Glomerular endothelial cell (primary cell): ENCODE data around the gene NSDHL. TPM values are rescaled to one million over a fixed set of nuclear protein-coding genes. Genes with fewer than 3 reads are reported as not detected.

Experiments
- DNase-seq: peaks from one replicate; pipeline ENCODE4 v3.0.0-alpha.2; 2011; ENCODE audit warnings: low read depth, low spot score; ENCODE audit errors: extremely low read depth
- total RNA-seq: library from RNA; depleted of rRNA; stranded (reverse); fragments of >200 nt; gene quantifications from 2 replicates; pipeline ENCODE4 v1.2.3, GENCODE V29; 2015

NSDHL gene
- total RNA-seq, 1 donor from 2014 or later = 23.4 TPM

DNA sequence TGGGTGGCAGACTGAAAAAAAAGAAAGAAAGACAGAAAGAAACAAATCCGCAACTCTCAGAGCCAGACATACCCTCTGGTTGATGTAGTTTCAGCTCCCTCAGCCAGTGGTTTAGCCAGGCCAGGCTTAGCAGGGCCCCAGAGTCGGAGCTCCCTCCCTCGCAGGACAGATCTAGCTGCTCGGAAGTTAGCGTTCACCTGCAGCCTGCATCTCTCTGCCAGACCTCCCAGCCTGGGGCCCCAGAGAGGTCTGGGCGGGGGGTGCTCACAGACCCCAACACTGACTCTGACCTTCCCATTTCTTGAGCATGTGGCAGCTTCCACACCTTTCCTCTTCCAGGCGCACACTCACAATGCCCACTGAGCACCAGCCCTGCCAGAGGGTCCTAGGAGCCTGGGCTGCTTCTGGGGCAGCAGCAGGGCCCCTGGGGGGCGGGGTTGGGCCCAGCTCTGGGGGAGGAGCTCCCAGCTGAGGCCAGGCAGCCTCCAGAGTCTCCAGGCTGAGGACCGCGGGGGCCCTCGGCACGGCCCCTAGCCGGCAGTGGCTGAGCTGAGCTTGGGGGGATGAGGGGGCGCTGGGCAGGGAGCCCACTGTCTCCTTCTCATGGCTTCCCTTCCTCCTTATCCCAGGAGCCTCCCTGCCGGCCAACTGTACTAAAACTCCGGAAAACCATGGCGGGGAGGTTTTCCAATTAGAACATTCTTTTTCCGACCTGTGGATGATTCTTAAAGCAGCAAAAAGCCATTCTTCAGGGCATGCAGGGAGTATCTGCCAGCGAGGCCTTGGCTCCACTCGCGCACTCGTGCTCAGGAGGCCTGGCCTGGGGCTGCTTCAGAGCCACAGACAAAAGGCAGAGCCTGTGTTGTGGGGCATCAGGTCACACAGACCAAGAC is 62.4 kb downstream of the NSDHL start:
- DNase-seq = no peak

- DNase-seq = no peak
These were observed 63.2 kb downstream of the NSDHL start for GRCh38 chrX:152893980-152894610.

GRCh38 chrX:152895121-152895520 is 64.3 kb downstream of the NSDHL start:
- DNase-seq = no peak

GRCh38 chrX:152895724-152896420 is 65.0 kb downstream of the NSDHL start:
- DNase-seq = no peak

DNA sequence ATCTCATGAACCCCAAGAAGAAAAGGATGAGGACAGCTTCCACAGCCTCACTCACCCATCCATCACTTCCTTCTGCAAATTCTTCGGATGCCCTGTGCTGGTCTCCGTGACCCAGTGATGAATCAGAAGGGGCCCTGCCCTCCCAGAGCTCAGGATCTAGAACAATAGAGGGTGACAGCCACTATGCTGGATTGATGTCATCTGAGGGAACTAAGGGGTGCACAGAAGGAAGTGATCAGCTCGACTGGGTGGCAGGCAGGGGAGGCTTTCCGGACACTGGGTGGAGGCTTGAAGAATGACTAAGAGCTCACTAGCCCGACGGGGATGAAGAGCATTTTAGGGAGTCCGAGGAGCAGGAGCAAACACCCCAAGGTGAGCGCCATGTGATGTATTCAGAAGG is 65.6 kb downstream of the NSDHL start:
- no peak for DNase-seq

DNA sequence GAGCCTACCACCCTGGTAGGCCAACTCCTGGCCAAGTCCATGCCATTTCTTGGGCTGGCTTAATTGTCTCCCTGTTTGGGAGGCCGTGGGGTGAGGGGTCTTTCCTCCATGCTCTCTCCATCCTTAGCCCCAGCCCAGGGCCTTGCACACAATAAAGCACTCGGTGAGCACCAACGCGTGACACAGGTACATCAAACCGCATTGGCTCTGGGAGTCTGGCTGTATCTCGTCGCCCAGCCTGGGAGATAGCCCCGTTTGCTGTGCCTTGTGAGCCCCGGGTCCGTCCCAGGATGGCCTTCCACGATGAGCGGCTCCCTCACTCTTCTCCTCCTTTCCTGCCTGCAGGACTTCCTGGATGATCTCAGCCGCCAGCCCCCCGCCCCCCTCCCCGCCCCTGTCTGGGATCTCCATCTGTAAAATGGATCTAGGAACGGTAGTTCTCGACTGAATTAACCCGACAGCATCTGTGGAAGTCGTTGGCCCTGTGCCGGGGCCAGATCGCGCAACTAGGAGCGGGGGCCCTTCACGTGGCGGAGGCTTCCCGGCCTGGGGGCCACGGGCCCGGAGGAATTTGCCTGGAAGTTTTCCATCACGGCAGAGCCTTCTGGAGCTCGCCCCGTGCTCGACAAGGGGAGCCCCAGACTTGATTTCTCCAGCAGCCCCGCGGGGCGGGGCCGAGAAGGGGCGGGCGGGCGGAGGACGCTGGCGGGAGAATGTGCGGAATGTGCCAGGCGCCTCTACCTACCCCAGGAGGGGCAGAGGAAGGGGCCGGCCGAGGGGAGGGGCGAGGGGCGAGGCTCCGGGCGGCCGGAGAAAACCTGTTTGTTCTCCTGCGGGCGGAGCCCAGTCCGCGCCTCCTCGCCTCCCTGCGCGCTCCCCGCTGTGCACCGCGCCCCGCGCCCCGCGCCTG is 66.6 kb downstream of the NSDHL start, which contains the start of gene ZNF185:
TSS of gene ZNF185 (plus strand) at position 846 of the 910 bp plus-strand sequence. CDS start 16,423 bp downstream, outside the sequence.
- DNase-seq = no peak

DNA sequence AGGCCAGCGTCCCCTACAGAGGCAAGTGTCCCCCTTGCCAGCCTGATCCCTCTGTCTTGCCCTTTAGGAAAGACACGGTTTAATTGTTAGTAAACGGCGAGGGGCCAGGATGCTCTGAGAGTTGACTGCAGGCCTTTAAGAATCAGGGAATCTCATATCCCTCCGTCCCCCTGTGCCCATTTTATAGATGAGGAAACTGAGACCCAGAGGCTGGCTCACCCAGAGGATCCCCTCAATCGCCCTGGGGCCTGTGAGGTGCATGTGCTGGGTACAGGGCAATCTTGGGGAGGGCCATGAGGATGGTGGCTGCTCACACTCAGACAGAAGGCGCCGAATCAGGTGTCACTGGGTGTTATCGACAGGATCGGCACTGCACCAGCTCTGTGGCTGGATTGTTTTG is 67.6 kb downstream of the NSDHL start:
- no peak for DNase-seq

GRCh38 chrX:152899111-152899873 is 68.4 kb downstream of the NSDHL start:
- no peak for DNase-seq

- no peak for DNase-seq
These were observed 69.2 kb downstream of the NSDHL start for GRCh38 chrX:152899874-152900719.

GRCh38 chrX:152900937-152901445 is 70.1 kb downstream of the NSDHL start:
- DNase-seq = no peak

DNA sequence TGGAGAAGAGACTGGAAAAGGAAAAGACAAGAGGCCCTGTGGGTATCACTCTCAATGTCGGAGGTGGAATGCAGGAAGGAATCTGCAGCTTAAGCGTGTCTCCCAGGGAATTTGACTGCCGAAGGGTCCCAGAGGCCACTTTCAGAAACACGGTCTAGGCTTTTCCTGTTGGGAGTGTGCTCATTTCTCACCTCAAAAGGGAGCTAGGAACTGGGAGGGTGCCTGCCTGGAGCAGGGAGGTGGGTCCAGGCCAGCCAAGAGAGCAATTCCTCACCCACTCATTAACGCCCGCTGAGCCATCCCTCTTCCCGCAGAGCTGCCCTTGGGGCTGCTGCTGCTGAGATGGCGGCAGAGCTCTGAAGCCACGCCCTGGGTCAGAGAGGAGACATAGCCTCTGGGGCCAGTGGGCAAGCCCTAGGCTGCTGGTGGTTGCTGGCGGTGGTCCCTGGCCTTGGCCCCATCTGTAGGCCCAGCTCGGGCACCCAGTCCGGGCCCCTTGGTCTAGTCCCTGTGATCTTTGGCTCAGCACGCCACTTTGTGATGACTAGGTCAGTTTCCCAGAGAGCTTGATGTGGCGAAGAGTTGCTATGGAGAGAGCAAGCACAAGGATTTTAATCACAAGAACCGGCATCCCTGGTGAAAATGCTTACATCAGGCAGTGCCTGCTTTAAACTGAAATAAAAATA is 71.1 kb downstream of the NSDHL start:
- no peak for DNase-seq

GRCh38 chrX:152902502-152902820 is 71.6 kb downstream of the NSDHL start:
- no peak for DNase-seq

DNA sequence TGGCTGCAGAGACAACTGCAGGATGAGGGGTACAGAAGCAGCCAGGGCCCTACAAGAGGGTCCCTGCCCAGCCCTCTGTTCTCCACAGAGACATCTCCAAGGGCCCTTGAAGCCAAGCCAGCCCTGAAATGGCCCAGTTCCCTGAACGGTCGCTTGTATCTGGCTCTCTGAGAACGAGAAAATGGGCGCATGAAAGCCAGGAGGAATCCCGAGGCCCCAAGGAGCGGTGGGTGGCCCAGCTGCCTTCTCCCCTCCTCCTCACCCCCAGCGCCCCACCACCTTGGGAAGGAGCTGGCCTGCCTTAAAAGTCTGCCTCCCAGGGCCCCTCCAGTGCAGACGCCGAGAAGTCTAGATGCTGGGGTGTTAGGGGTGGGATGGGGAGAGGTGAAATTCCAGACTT is 72.7 kb downstream of the NSDHL start:
- DNase-seq = no peak

GRCh38 chrX:152904151-152905080 is 73.6 kb downstream of the NSDHL start:
- DNase-seq = no peak

- no peak for DNase-seq
These were observed 74.2 kb downstream of the NSDHL start for GRCh38 chrX:152905081-152905420.

DNA sequence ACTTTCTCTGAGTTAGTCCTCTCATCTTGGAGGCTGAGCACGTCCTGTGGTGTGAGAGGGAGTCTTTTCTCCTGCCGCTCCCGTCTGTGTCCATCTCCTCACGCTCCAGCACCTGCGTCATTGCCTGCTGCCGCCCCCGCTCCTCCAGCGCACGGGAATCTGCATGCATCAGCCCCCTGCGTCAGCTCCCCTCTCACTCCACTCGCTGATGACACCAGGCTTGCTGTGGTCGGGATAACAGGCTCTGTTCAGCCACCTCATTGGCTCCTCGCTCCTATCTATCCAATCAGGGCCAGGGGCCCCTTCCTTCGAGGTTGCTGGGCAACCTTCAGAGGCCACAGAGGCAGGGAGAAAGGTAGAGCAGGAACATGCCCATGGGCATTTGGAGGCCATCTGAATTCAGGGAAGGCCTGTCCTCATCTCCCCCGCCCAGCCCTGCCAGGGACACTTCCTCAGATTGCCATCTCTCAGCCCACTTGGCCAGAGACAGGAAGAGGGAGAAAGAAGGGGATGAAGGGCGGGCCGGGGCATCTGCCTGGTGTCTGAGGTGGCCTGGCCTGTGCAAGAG is 76.3 kb downstream of the NSDHL start:
- DNase-seq = no peak

DNA sequence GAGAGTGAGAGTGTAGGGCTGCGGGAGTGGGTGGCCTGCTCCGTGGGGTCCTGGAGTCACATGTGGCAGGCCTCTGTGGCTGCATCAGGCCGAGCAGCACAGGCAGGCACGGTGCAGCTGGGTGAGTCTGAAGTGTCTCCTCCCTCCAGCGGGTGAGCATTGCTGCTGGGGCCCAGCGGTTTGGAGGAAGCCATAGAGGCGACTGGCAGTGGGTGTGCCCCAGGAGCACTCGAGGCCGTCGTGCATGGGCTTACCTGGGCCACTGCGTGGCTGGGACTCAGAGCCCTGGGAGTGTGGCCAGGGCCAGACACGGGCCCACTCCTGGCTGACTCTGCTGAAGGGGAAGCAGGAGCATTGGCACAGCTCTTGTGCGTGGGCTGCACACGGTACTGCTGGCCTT is 77.6 kb downstream of the NSDHL start:
- no peak for DNase-seq
